Fibroblast of skin of left quadriceps (primary cell): ENCODE measurements around the gene ABI1.
A peak's percentile ranks its signal among the peaks of the same experiment; 100 is the strongest.

Experiments
- DNase-seq, 2 experiments: peaks; one replicate each; pipeline ENCODE4 v3.0.0-alpha.2; 2013; ENCODE audit warnings: low read depth in 2 of 2

ABI1 gene

GRCh38 chr10:26773633-26774032, 87.1 kb downstream of the ABI1 start:
- no peak for DNase-seq

GRCh38 chr10:26770069-26770468, 90.7 kb downstream of the ABI1 start:
- no peak for DNase-seq

GRCh38 chr10:26765549-26765948, 95.2 kb downstream of the ABI1 start:
- DNase-seq: no peak

- DNase-seq: no peak
Measured at GRCh38 chr10:26759008-26759407, 101.8 kb downstream of the ABI1 start.

- peak; percentile 7 to 9 for DNase-seq
Measured at GRCh38 chr10:26755443-26755903, 105.3 kb downstream of the ABI1 start.

- DNase-seq: no peak
Measured at GRCh38 chr10:26746061-26746460, 114.7 kb downstream of the ABI1 start.

- no peak for DNase-seq
Measured at GRCh38 chr10:26743841-26744240, 116.9 kb downstream of the ABI1 start.

- DNase-seq: no peak
Measured at GRCh38 chr10:26743091-26743490, 117.7 kb downstream of the ABI1 start.

- no peak for DNase-seq
Measured at GRCh38 chr10:26741368-26741767, 119.4 kb downstream of the ABI1 start.

GRCh38 chr10:26739071-26739631, 121.6 kb downstream of the ABI1 start:
- no peak for DNase-seq

- no peak for DNase-seq
Measured at GRCh38 chr10:26738301-26738911, 122.4 kb downstream of the ABI1 start.

GRCh38 chr10:26737730-26738129, 123.0 kb downstream of the ABI1 start:
- DNase-seq: no peak

GRCh38 chr10:26735435-26735834, 125.3 kb downstream of the ABI1 start:
- DNase-seq: no peak

GRCh38 chr10:26733750-26734568, 126.8 kb downstream of the ABI1 start:
- no peak for DNase-seq

GRCh38 chr10:26730552-26730951, 130.2 kb downstream of the ABI1 start:
- no peak for DNase-seq

- DNase-seq: no peak
Measured at GRCh38 chr10:26729395-26729794, 131.4 kb downstream of the ABI1 start.

GRCh38 chr10:26728957-26729356, 131.8 kb downstream of the ABI1 start:
- no peak for DNase-seq

GRCh38 chr10:26727005-26727404, 133.8 kb downstream of the ABI1 start:
- no peak for DNase-seq

GRCh38 chr10:26725837-26726727, 134.7 kb downstream of the ABI1 start:
- peak; percentile 37 to 39 for DNase-seq

GRCh38 chr10:26723016-26723415, 137.7 kb downstream of the ABI1 start:
- DNase-seq: no peak

GRCh38 chr10:26721561-26721960, 139.2 kb downstream of the ABI1 start:
- DNase-seq: no peak

- DNase-seq: no peak
Measured at GRCh38 chr10:26717476-26717875, 143.3 kb downstream of the ABI1 start.
